ENCODE results near the gene PPP1R26. TPM values are rescaled to one million over a fixed set of nuclear protein-coding genes. Genes with fewer than 3 reads are reported as not detected.

PPP1R26 gene
- total and polyA plus RNA-seq, 2 of the 13 experiments (the other 11 are each of a cell fraction or from before 2014, with no cell fraction given) = 8.6 to 11.6 TPM

DNA sequence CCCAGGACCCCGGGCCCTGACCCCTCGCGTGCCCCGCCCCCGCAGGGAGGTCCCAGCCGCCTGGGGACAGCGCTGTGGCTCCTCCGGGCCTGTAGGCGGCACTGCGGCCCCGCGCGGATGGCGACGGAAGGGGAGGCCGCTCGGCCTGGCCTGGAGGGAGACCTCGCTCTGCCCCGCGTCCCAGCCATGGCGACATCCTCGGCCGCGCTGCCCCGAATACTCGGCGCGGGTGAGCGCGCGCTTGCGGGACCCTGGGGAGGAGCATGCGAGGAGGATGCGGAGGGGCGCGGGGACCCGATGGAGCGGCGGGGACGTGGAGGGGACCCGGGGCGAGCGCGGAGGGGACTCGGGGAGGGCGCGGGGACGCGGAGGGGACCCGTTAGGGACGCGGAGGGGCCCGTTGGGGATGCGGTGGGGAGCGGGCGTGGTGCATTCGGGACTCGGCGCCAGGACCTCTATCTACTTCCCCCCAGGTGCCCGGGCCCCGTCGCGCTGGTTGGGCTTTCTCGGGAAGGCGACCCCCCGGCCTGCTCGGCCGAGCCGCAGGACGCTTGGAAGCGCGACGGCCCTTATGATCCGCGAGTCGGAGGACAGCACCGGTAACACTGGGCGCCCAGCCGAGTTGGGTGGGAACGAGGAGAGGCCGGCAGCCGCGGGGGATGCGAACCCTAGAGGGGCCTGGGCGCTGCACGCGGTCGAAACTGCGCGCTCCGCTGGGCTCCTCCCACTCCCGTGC, 21.1 kb downstream of the PPP1R26 start, which contains the start of gene MRPS2 (continued):
- TF ChIP-seq, protein P1, sequence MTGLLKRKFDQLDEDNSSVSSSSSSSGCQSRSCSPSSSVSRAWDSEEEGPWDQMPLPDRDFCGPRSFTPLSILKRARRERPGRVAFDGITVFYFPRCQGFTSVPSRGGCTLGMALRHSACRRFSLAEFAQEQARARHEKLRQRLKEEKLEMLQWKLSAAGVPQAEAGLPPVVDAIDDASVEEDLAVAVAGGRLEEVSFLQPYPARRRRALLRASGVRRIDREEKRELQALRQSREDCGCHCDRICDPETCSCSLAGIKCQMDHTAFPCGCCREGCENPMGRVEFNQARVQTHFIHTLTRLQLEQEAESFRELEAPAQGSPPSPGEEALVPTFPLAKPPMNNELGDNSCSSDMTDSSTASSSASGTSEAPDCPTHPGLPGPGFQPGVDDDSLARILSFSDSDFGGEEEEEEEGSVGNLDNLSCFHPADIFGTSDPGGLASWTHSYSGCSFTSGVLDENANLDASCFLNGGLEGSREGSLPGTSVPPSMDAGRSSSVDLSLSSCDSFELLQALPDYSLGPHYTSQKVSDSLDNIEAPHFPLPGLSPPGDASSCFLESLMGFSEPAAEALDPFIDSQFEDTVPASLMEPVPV (CRISPR knock-in tag; IDR thresholded peaks at IDR 0.05) = peak; percentile 91; the same call in 1 of the 2 replicates
- TF ChIP-seq ZNF850 (CRISPR knock-in tag; conservative IDR thresholded peaks at IDR 0.05) (0 out of 2 replicates have a peak, but pooled peaks have one; percentile 27), ZNF737 (CRISPR knock-in tag; IDR thresholded peaks at IDR 0.05; ENCODE audit: borderline replicate concordance) (peak; percentile 83; the same call in 1 of the 2 replicates), ZBTB38 (CRISPR knock-in tag; IDR thresholded peaks at IDR 0.05) (peak; percentile 86), ZBTB44 (CRISPR knock-in tag; IDR thresholded peaks at IDR 0.05) (0 out of 2 replicates have a peak, but pooled peaks have one; percentile 50), ZNF605 (CRISPR knock-in tag; IDR thresholded peaks at IDR 0.05) (no peak; the same call in 1 of the 2 replicates), AHDC1 (CRISPR knock-in tag; IDR thresholded peaks at IDR 0.05; ENCODE audit: borderline replicate concordance) (no peak), NCOA5 (CRISPR knock-in tag; IDR thresholded peaks at IDR 0.05) (no peak), SP2 (CRISPR knock-in tag; IDR thresholded peaks at IDR 0.05) (no peak), REL (CRISPR knock-in tag; conservative IDR thresholded peaks at IDR 0.05) (no peak; the same call in 1 of the 2 replicates), ETV5 (CRISPR knock-in tag; IDR thresholded peaks at IDR 0.05; ENCODE audit: borderline replicate concordance) (peak; percentile 75), PAWR (CRISPR knock-in tag; IDR thresholded peaks at IDR 0.05; ENCODE audit: borderline replicate concordance) (no peak), MXI1 (IDR thresholded peaks at IDR 0.05; ENCODE audit: borderline replicate concordance, low read depth, low read length) (peak; percentile 77; the same call in 1 of the 3 replicates), SCMH1 (CRISPR knock-in tag; IDR thresholded peaks at IDR 0.05; ENCODE audit: borderline replicate concordance) (no peak)
- TF ChIP-seq, protein P2, sequence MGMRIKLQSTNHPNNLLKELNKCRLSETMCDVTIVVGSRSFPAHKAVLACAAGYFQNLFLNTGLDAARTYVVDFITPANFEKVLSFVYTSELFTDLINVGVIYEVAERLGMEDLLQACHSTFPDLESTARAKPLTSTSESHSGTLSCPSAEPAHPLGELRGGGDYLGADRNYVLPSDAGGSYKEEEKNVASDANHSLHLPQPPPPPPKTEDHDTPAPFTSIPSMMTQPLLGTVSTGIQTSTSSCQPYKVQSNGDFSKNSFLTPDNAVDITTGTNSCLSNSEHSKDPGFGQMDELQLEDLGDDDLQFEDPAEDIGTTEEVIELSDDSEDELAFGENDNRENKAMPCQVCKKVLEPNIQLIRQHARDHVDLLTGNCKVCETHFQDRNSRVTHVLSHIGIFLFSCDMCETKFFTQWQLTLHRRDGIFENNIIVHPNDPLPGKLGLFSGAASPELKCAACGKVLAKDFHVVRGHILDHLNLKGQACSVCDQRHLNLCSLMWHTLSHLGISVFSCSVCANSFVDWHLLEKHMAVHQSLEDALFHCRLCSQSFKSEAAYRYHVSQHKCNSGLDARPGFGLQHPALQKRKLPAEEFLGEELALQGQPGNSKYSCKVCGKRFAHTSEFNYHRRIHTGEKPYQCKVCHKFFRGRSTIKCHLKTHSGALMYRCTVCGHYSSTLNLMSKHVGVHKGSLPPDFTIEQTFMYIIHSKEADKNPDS (CRISPR knock-in tag; IDR thresholded peaks at IDR 0.05) = no peak
- TF ChIP-seq, protein P3, sequence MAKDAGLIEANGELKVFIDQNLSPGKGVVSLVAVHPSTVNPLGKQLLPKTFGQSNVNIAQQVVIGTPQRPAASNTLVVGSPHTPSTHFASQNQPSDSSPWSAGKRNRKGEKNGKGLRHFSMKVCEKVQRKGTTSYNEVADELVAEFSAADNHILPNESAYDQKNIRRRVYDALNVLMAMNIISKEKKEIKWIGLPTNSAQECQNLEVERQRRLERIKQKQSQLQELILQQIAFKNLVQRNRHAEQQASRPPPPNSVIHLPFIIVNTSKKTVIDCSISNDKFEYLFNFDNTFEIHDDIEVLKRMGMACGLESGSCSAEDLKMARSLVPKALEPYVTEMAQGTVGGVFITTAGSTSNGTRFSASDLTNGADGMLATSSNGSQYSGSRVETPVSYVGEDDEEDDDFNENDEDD (CRISPR knock-in tag; IDR thresholded peaks at IDR 0.05; ENCODE audit: borderline replicate concordance) = peak; percentile 65; the same call in 1 of the 2 replicates

Measured in HepG2 (cell line).